ENCODE results near the gene ZFP14. TPM values are rescaled to one million over a fixed set of nuclear protein-coding genes. Genes with fewer than 3 reads are reported as not detected.
"Not testable (repeated sequence)": the region's sequence is repeated elsewhere in the genome, so short reads cannot be mapped to it uniquely, and the experiment has no call there.

ZFP14 gene
- total RNA-seq, 1 donor from 2014 or later = 3.2 TPM

DNA sequence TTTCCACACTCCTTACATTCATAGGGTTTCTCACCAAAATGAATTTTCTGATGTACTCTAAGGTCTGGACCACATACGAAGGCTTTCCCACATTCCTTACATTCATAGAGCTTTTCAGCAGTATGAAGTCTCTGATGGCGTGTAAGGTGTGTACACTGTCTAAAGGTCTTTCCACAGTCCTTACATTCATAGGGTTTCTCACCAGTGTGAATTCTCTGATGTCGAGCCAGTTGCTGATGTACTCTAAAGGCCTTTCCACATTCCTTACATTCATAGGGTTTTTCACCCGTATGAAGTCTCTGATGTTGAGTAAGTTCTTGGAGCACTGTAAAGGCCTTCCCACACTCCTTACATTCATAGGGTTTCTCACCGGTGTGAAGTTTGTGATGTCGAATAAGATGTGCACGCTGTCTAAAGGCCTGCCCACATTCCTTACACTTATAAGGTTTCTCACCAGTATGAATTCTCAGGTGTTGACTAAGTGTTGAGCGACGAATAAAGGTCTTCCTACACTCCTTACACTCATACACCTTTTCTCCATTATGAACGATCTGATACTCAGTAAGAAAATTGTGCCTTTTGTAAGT lies 38.1 kb downstream of the ZFP14 start:
- intact Hi-C loops (cut with DNase I) = no loop called here
- no peak for DNase-seq (ENCODE audit: low spot score)

DNA sequence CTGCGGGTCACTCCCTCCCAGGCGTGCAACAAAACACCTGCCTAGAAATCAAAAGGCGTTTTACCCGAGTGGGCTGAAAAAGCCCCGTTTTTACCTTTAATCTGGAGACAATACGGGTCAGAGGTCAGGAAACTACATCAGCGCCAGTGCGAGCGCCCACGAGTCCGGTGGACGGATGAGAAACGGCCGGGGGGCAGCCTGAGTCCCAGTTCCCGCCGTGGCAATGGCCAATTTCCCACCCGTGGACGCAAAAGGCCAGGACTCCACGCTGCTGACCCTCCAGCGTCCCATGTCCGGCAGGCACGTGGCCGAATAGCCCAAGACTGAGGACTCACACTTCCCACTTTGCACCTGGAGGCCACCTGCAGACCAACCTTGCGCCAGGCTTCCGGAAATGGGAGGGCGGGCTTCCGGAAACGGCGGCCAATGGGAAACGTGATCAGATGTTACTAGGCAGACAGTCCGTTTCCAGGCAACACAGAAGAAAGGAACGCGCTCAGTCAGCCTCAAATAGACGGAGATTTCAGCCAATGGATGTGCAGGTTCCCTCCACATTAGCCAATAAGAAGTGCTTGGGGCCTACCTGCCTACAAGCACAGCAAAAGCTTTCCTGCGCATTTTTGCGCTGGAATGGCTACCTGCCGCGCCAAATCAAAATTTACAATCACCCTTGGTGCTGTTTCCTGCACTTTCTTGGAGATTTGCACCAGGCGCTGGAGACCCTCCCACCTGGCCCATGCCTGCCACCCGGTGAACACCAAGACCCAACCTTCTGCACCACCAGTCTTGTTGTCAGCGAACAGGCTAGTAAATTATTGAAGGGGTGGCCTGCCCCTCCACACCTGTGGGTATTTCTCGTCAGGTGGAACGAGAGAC lies 47.4 kb downstream of the ZFP14 start:
- intact Hi-C loops (cut with DNase I) = loop anchor here (5.0 kb wide), 1 partner anchor 334 kb away; the partner anchor contains the start of gene SDHAF1
- peak; percentile 89 for DNase-seq (ENCODE audit: low spot score)

DNA sequence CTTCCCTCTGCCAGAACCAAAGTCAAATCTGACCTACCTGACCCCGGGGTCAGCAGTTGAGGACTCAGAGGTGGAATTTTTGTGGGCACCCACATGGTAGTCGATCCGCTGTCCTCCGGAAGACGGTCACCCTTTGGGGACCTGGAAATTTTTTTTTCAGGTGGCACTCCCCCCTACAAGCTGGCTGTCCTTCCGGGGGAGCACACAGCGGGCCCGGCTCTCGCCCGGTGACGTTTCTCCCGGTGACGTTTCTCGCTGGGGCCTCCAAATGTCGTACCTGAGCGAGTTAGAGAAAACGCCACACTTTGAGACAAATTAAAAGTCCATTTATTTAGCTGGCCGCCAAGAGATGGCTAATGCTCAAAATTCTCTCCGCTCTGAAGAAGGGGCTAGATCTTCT lies 48.8 kb downstream of the ZFP14 start:
- DNase-seq (ENCODE audit: low spot score) = no peak
- intact Hi-C loops (cut with DNase I) = loop anchor here (5.0 kb wide), 1 partner anchor 333 kb away; the partner anchor contains the start of gene SDHAF1

DNA sequence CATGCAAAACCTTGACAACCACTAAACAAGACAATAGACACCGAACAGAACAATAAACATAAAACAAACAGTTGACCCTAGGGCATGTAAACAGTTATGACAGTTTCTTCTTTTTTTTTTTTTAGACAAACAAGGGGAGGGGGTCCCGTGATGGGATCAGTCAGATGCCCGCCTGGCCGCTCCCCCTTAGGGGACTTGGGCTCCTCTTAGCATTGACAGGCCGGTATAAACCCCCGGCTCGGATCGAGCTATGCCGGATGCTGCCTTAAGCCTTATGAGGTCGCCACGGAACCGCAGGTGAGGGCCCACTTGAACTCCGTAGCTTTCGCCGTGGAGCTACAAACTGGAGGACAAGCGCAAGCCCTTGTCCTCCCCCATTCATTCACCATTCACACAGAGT lies 49.5 kb downstream of the ZFP14 start:
- intact Hi-C loops (cut with DNase I); DNase-seq (ENCODE audit: low spot score): not testable (repeated sequence)

DNA sequence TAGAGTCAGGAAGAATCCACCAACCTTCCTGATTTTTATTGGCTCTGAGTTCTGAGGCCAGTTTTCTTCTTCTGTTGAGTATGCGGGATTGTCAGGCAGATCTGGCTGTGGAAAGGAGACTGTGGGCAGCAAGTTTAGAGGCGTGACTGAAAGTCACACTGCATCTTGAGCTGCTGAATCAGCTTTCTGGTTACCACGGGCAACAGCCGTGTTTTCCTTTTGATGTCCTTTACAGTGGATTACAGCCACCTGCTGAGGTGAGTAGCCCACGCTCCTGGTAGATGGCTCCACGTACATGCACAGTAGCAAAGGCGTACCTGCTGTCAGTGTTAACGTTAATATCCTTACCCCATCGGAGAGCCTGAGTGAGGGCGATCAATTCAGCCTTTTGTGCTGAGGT lies 52.4 kb downstream of the ZFP14 start:
- intact Hi-C loops (cut with DNase I); DNase-seq (ENCODE audit: low spot score): not testable (repeated sequence)

DNA sequence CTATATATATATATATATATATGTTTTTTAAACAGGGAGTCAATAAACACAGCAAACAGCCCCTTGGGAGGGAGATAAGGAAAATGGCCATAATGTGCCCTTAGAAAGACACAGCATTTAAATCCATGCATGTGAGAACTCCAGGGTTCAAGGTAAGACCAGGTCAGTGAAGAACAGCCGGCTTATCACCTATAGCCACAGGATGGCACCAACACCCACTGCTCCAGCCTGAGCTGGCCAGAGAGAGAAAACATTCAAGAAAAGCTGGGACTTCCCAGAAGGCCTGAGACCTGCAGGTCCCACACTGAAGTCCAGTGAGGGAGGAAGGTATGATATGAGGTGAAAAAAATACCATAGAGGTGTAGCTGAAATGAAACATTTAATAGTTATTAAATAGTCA lies 63.8 kb downstream of the ZFP14 start:
- DNase-seq (ENCODE audit: low spot score); intact Hi-C loops (cut with DNase I): not testable (repeated sequence)

DNA sequence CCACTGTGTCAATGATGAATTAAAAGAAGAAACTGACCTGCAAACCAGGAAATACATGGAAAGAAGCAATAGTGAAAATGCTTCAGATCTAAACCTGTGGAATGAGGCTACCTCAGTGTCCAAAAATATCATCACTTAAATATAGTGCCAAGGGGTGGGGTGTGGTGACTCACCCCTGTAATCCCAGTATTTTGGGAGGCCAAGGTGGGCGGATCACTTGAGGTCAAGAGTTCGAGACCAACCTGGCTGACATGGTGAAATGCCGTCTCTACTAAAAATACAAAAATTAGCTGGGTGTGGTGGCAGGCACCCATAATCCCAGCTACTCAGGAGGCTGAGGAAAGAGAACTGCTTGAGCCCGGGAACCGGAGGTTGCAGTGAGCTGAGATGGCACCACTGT lies 64.9 kb downstream of the ZFP14 start:
- intact Hi-C loops (cut with DNase I); DNase-seq (ENCODE audit: low spot score): not testable (repeated sequence)

DNA sequence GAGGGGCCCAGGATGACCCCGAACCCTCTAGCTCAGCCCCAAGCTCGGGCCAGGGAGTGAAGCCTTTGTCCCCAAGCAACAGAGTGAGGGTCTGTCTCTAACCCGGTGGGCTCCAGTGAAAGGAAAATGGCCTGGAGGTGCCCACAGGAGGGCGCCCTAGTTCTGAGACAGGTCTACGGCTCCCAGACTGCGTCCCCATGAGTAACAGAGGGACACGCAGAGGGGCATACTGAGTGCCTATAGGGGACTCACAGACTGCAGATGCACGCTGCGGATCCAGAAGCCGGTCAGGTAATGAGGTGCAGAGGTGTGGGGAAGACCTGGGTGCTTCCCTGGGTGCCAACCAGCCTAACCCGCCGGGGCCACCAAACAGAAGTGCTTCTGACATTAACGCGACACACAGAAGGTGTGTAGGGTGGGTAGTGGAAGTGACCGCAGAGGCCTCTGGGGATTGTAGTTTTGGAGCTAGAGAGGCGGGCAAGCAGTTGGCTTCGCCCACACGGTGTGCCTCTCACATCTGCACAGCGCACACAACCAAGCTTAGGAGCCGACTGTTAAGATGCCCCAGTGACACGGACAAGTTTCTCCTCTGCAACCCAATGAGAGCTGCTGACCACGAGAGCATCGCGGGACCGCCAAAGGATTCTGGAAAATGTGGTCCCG lies 67.8 kb downstream of the ZFP14 start:
- DNase-seq (ENCODE audit: low spot score); intact Hi-C loops (cut with DNase I): not testable (repeated sequence)

DNA sequence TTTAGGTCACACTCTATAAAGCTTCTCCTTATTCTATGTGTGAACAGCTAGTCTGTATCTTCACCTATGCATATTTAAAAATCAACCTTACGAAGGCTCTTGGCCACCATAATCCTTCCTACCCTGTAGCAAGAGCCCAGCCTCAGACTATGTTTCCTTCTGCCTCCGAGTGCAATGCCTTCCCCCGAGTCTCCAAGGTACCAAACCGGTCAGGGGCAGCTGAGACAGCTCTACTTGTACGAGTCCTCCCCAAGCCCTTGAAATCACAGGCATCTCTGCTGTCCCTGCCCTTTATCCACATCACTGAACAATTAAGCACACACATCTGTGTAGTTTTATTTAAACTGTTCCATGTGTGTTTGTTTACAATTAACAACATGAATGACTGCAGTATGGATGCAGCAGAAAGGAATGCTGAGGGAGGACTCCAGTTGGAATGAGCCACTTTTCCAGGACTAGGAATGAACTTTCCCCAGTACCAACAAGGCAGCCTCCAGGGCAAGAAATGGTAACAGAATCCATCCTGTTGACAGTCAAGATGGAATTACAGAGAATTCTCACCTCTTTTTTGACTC lies 68.5 kb downstream of the ZFP14 start:
- DNase-seq (ENCODE audit: low spot score); intact Hi-C loops (cut with DNase I): not testable (repeated sequence)

DNA sequence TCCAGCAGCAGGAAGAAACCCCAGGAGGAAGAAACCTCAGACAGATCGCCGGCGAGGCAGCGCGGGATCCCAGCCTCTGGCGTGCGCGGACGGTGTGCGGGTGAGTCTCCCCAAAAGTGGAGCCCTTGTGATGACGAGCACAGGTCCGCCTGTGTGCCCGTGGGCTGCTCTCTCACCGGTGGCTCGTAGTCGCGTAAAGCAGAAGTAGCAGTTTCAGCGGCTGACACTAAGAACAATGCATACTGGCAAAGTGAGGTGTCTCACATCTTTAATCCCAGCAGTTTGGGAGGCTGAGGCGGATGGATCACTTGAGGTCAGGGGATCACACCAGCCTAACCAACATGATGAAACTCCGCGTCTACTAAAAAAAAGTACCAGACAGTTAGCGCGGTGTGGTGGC lies 69.2 kb downstream of the ZFP14 start:
- intact Hi-C loops (cut with DNase I); DNase-seq (ENCODE audit: low spot score): not testable (repeated sequence)

DNA sequence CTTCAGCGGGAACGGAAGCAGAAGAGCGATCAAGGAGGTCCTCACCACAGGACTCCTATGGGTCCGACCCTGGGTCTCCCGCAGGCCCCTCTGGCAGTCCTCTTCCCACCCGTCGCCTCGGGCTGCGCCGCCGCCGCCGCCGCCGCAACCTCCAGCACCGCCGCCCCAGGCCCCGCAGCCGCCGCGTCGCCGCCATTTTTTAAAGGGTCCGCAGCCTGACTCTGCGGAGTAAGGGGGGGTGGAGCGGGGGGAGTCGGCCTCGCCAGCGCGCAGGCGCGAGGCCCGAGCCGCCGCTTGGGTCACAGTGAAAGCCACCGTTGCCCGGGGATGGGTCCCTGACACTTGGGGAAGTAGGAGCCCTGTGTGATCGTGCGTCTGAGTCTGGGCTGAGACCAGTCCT lies 69.7 kb downstream of the ZFP14 start:
- DNase-seq (ENCODE audit: low spot score); intact Hi-C loops (cut with DNase I): not testable (repeated sequence)

DNA sequence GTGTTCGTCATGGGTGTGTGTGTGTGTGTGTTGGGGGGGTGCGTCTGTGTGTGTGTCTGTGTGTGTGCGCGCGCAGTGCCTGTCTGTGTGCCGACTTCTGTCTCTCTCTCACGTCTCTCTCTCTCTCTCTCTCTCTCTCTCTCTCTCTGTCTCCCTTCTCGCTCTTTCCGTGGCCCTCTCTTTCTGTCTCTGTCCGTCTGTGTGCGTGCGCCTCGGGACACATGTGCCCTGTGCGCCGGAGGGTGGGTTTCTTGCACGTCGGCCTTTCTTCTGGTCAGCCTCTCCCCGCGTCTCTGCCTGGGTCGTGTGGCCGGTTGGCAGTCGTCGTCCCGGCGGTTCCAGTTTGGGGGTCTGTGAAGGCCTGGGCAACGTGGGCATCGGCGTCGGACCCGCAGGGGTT lies 86.7 kb downstream of the ZFP14 start:
- DNase-seq (ENCODE audit: low spot score); intact Hi-C loops (cut with DNase I): not testable (repeated sequence)

Other genes with a start within 250 kb of the ZFP14 start
- 892 TPM for gene CAPNS1, start 239.1 kb downstream of the ZFP14 start, total RNA-seq
- gene COX7A1, start 226.8 kb downstream of the ZFP14 start, total RNA-seq = 1,917 TPM
- gene ZNF565, start 164.5 kb downstream of the ZFP14 start, total RNA-seq = 4.0 TPM
- gene ZNF146, start 164.1 kb downstream of the ZFP14 start, total RNA-seq = 38.6 TPM
- gene ZFP82, start 39.4 kb upstream of the ZFP14 start, total RNA-seq = 5.7 TPM
- gene ZNF566, start 110.4 kb upstream of the ZFP14 start, total RNA-seq = 8.3 TPM
- 6.7 TPM for gene ZNF260, start 149.1 kb upstream of the ZFP14 start, total RNA-seq
- 17.3 TPM for gene ZNF529, start 194.1 kb upstream of the ZFP14 start, total RNA-seq
- gene ZNF382, start 226.1 kb upstream of the ZFP14 start, total RNA-seq = 20.4 TPM

All from cardiac septum (tissue), 1 donor.